Measurements from ENCODE around the gene TRMT11.
"Not testable (repeated sequence)": the region's sequence is repeated elsewhere in the genome, so short reads cannot be mapped to it uniquely, and the experiment has no call there.

The TRMT11 gene

GRCh38 chr6:125956506-125957390, 29.6 kb upstream of the TRMT11 start, which contains the start of gene HINT3:
HINT3 (plus strand) TSS chr6:125956770; CDS start chr6:125956978, 208 bp downstream.
- DNase-seq, result peak; percentile 97

GRCh38 chr6:125957391-125957693, 29.0 kb upstream of the TRMT11 start:
- no peak for DNase-seq

GRCh38 chr6:125957845-125958244, 28.5 kb upstream of the TRMT11 start:
- DNase-seq, result peak; percentile 31

- DNase-seq, result no peak
These were observed 27.3 kb upstream of the TRMT11 start for GRCh38 chr6:125959041-125959440.

- no peak for DNase-seq
These were observed 25.2 kb upstream of the TRMT11 start for GRCh38 chr6:125961117-125961516.

- no peak for DNase-seq
These were observed 23.3 kb upstream of the TRMT11 start for GRCh38 chr6:125962900-125963497.

- DNase-seq, result no peak
These were observed 22.5 kb upstream of the TRMT11 start for GRCh38 chr6:125963817-125964216.

- DNase-seq, result no peak
These were observed 19.8 kb upstream of the TRMT11 start for GRCh38 chr6:125966569-125966968.

GRCh38 chr6:125968493-125968892, 17.8 kb upstream of the TRMT11 start:
- DNase-seq, result no peak

GRCh38 chr6:125970760-125971159, 15.6 kb upstream of the TRMT11 start:
- DNase-seq, result no peak

GRCh38 chr6:125972478-125972877, 13.9 kb upstream of the TRMT11 start:
- DNase-seq, result not testable (repeated sequence)

GRCh38 chr6:125974214-125974866, 12.0 kb upstream of the TRMT11 start:
- DNase-seq, result peak; percentile 65

- no peak for DNase-seq
These were observed 7.2 kb upstream of the TRMT11 start for GRCh38 chr6:125979101-125979500.

- peak; percentile 4 for DNase-seq
These were observed 4.7 kb upstream of the TRMT11 start for GRCh38 chr6:125981571-125982185.

GRCh38 chr6:125983246-125983945, 2.9 kb upstream of the TRMT11 start:
- peak; percentile 86 for DNase-seq

- peak; percentile 84 for DNase-seq
These were observed 2.0 kb upstream of the TRMT11 start for GRCh38 chr6:125984311-125984710.

- no peak for DNase-seq
These were observed 818 bp upstream of the TRMT11 start for GRCh38 chr6:125985522-125985921.

- no peak for DNase-seq
These were observed 400 bp upstream of the TRMT11 start for GRCh38 chr6:125985979-125986300.

GRCh38 chr6:125987026-125987617, 782 bp downstream of the TRMT11 start:
- DNase-seq, result peak; percentile 12

GRCh38 chr6:125988280-125988679, 1.9 kb downstream of the TRMT11 start:
- DNase-seq, result no peak

- DNase-seq, result no peak
These were observed 3.3 kb downstream of the TRMT11 start for GRCh38 chr6:125989631-125990030.

- no peak for DNase-seq
These were observed 5.3 kb downstream of the TRMT11 start for GRCh38 chr6:125991653-125992052.

All from fibroblast of skin of right biceps (primary cell).